Measurements from ENCODE around the gene NACC2. TPM values are rescaled to one million over a fixed set of nuclear protein-coding genes. Genes with fewer than 3 reads are reported as not detected.

NACC2 gene
- total RNA-seq, 1 donor from 2014 or later = 3.6 TPM

DNA sequence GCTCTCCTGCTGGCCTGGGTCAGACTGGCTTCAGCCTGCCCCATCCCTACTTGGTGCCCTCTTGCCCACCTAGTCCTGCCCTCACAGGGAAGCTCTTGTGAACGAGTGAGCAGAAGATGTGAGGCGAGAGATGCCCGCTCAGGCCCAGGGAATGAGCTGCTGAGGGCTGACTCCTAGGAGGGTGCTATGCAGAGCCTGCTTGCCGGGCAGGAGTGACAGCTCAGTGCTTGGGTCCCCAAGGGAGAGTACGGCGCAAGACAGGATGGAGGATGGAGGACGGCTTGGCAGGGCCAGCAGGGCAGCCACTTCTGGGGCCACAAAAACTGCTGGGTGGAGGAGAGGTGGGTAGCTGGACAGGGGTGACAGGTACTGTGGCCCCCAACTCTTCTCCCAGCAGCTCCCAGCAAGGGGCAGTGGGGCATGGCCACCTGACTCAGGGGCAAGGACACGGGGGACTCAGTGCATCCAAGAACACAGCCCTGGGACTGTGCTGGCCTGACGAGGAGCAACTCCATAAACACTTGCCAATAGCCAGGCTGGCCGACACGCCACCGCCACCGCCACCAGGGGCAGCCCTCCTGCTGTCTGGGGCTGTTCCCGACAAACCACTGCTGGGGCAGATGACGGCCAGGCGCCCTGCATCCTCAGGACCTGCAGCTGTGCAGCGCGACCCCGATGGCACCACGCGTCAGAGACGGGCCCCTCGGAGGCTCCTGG is 78.4 kb downstream of the NACC2 start:
- Mint-ChIP-seq H3K36me3 (ENCODE audit: low read depth) (no peaks in the 10 kb centered on the region), H3K27ac (no peak overlapping the region), H3K4me1 (no peaks in the 10 kb centered on the region), H3K27me3 (no peaks in the 10 kb centered on the region), H3K4me3 (no peak overlapping the region), H3K9me3 (no peaks in the 10 kb centered on the region)
- DNase-seq = no peak
- intact Hi-C loops (cut with micrococcal nuclease) = no loop called here

DNA sequence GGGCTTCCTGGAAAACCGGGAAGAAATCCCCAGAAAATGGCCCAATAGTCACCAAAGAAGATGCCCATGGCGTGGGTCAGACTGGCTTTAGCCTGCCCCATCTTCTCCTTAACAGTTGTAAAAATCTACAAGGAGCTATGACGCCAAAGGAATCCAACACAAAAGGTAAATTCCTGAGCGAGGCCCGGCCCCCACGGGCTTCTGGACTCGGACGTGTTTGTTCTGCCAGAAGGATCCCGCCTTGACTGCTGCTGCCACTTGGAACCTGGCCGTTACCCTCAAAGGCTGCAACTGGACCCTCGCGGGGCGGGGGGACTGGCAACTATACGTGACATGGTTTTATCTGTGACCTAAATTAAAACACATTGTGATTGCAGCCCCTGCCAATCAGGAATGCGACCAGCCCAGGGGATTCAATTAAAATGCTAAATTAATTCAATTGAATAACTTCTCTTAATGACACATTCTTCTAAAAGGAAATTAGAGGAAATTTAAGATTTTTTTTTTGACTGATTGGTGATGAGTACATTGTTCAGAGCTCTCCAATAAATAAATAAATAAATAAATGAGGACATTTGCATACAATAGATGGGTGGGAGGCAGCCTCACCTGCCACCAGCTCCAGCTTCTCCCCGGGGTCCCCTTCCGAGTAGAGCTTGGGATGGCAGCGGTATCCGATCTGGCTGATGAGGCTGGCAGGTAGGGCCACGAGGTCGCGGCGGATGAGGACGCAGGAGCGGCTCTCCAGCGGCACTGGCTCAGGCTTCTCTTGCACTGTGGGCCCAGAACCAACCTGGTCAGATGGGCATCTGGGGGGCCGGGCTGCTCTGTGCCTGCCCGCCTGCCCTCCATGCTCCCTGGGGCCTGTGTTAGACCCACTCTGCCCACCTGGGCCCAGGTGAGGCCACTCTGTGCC is 79.2 kb downstream of the NACC2 start:
- H3K36me3 Mint-ChIP-seq (ENCODE audit: low read depth) = no peaks in the 10 kb centered on the region
- H3K27ac Mint-ChIP-seq = no peak overlapping the region
- intact Hi-C loops (cut with micrococcal nuclease) = no loop called here
- DNase-seq = no peak
- H3K4me1 Mint-ChIP-seq = no peaks in the 10 kb centered on the region
- no peaks in the 10 kb centered on the region for H3K27me3 Mint-ChIP-seq
- H3K9me3 Mint-ChIP-seq = no peaks in the 10 kb centered on the region
- H3K4me3 Mint-ChIP-seq = no peak overlapping the region

- intact Hi-C loops (cut with micrococcal nuclease) = no loop called here
- Mint-ChIP-seq H3K27ac (no peak overlapping the region), H3K27me3 (no peaks in the 10 kb centered on the region), H3K4me1 (no peaks in the 10 kb centered on the region), H3K9me3 (no peaks in the 10 kb centered on the region), H3K4me3 (no peak overlapping the region), H3K36me3 (ENCODE audit: low read depth) (no peaks in the 10 kb centered on the region)
- DNase-seq = no peak
Observed at GRCh38 chr9:136014924-136015633, 80.0 kb downstream of the NACC2 start.

GRCh38 chr9:136014147-136014923 is 80.8 kb downstream of the NACC2 start:
- H3K27ac Mint-ChIP-seq = no peak overlapping the region
- H3K4me1 Mint-ChIP-seq = no peaks in the 10 kb centered on the region
- no peak for DNase-seq
- no peaks in the 10 kb centered on the region for H3K27me3 Mint-ChIP-seq
- intact Hi-C loops (cut with micrococcal nuclease) = no loop called here
- no peaks in the 10 kb centered on the region for H3K36me3 Mint-ChIP-seq (ENCODE audit: low read depth)
- no peak overlapping the region for H3K4me3 Mint-ChIP-seq
- no peaks in the 10 kb centered on the region for H3K9me3 Mint-ChIP-seq

- no peak overlapping the region for H3K27ac Mint-ChIP-seq
- H3K4me1 Mint-ChIP-seq = no peaks in the 10 kb centered on the region
- no peak overlapping the region for H3K4me3 Mint-ChIP-seq
- H3K27me3 Mint-ChIP-seq = no peaks in the 10 kb centered on the region
- intact Hi-C loops (cut with micrococcal nuclease) = no loop called here
- no peaks in the 10 kb centered on the region for H3K9me3 Mint-ChIP-seq
- DNase-seq = no peak
- no peaks in the 10 kb centered on the region for H3K36me3 Mint-ChIP-seq (ENCODE audit: low read depth)
Observed at GRCh38 chr9:136013524-136014034, 81.5 kb downstream of the NACC2 start.

DNA sequence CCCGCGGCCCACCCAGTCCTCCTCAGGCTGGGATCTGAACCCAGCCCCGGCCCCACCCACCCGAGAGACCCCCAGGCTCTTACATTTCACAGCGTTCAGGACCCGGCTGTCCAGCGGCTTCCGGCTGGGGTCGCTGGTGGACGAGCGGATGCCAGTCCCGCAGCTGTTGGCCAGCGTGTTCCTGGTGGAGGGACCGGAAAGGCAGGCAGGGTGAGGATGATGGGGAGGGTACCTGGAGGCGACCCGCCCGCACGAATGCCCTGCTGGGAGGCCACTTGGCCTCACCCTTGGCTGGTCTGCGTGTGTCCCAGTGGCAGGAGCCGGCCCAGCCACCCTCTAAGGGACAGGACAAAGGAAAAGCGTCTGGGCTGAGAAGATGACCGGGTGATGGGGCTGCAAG is 82.0 kb downstream of the NACC2 start:
- DNase-seq = no peak
- H3K4me3 Mint-ChIP-seq = no peak overlapping the region
- no peaks in the 10 kb centered on the region for H3K36me3 Mint-ChIP-seq (ENCODE audit: low read depth)
- intact Hi-C loops (cut with micrococcal nuclease) = no loop called here
- no peaks in the 10 kb centered on the region for H3K9me3 Mint-ChIP-seq
- no peak overlapping the region for H3K27ac Mint-ChIP-seq
- no peaks in the 10 kb centered on the region for H3K4me1 Mint-ChIP-seq
- no peaks in the 10 kb centered on the region for H3K27me3 Mint-ChIP-seq

- Mint-ChIP-seq H3K36me3 (ENCODE audit: low read depth) (no peaks in the 10 kb centered on the region), H3K4me3 (no peak overlapping the region), H3K27ac (no peak overlapping the region), H3K27me3 (no peaks in the 10 kb centered on the region), H3K4me1 (no peaks in the 10 kb centered on the region), H3K9me3 (no peaks in the 10 kb centered on the region)
- DNase-seq = no peak
- intact Hi-C loops (cut with micrococcal nuclease) = no loop called here
Observed at GRCh38 chr9:136012651-136013050, 82.4 kb downstream of the NACC2 start.

DNA sequence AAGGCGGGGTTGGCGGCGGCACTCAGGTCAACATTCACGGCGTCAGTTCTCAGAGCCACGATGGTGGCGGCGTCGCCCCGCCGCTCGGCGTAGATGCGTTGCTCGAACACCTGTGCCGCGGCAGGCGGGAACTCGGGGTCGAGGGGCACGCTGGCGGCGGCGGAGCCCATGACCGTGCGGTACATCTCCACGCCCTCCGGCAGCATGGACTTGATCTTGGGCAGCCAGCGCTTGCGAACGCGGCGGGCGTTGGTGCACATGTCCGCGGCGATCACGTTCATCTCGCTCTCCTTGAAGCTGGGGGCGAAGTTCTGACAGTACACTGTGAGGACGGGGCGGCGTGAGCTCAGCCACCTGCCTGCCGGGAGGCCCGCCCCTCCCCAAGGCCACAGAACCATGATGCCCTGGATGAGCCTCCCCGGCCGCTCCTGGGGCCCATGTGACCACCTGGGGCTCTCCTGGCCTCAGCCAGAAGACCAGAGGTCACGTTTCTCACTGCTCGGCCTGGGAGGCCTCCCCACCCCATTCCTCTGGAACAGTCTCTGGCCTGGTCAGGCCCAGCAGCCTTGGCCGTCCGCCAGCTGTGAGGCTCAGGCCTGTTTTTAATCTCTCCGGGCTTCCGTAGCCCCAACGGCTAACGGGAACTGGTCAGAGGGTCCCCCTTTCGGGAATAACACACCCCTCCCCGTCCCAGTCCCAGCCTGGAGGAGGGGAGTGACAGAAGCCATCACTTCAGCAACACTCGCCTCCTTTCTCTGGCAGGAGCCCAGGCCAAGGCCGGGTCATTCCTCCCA is 83.2 kb downstream of the NACC2 start:
- no peaks in the 10 kb centered on the region for H3K27me3 Mint-ChIP-seq
- H3K9me3 Mint-ChIP-seq = no peaks in the 10 kb centered on the region
- H3K36me3 Mint-ChIP-seq (ENCODE audit: low read depth) = no peaks in the 10 kb centered on the region
- H3K27ac Mint-ChIP-seq = no peak overlapping the region
- H3K4me3 Mint-ChIP-seq = no peak overlapping the region
- no peak for DNase-seq
- intact Hi-C loops (cut with micrococcal nuclease) = no loop called here
- H3K4me1 Mint-ChIP-seq = no peaks in the 10 kb centered on the region

DNA sequence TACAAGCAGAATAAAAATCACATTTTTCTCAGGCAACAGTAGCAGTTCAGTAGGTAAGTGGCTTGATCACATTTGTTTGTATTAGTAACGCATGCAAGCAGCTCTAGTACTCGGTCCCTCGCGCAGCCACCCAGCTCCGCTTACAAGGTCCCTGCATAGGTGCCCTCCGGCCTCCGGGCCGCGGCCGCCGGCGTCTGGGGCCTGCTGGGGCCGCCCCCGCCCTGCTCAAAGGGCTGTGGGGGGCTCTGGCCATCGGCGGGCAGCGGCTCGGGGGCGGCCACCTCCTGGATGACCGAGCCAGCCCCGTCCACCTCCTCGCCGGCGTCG is 83.8 kb downstream of the NACC2 start:
- DNase-seq = no peak
- H3K4me1 Mint-ChIP-seq = no peaks in the 10 kb centered on the region
- no peak overlapping the region for H3K4me3 Mint-ChIP-seq
- H3K36me3 Mint-ChIP-seq (ENCODE audit: low read depth) = no peaks in the 10 kb centered on the region
- no peaks in the 10 kb centered on the region for H3K27me3 Mint-ChIP-seq
- no peaks in the 10 kb centered on the region for H3K9me3 Mint-ChIP-seq
- no peak overlapping the region for H3K27ac Mint-ChIP-seq
- intact Hi-C loops (cut with micrococcal nuclease) = no loop called here

- Mint-ChIP-seq H3K27me3 (no peaks in the 10 kb centered on the region), H3K36me3 (ENCODE audit: low read depth) (no peaks in the 10 kb centered on the region)
Observed at GRCh38 chr9:136010615-136011361, 84.3 kb downstream of the NACC2 start.

DNA sequence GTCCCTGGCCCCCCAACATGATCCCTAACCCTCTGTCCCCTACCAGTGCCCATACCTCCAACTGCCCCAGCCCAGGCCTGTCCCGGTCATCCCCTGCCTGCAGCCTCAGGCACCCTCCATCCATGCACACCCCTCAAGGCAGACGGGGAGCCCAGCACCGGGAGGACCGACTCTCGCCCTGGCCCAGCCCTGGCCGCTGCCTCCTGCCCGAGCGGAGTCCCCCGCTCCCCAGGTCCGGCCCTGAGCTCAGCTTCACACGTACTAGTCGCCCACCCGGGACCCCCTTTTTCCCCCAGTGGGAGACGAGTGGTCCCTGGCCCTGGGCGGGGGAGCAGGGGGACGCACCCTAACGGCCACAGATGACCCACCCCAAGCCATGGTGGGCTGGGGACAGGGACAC is 84.9 kb downstream of the NACC2 start:
- no peaks in the 10 kb centered on the region for H3K4me1 Mint-ChIP-seq
- H3K36me3 Mint-ChIP-seq (ENCODE audit: low read depth) = no peaks in the 10 kb centered on the region
- H3K27ac Mint-ChIP-seq = no peak overlapping the region
- H3K4me3 Mint-ChIP-seq = no peak overlapping the region
- no peak for DNase-seq
- intact Hi-C loops (cut with micrococcal nuclease) = no loop called here
- H3K27me3 Mint-ChIP-seq = no peaks in the 10 kb centered on the region
- no peaks in the 10 kb centered on the region for H3K9me3 Mint-ChIP-seq

More at GRCh38 chr9:136010615-136011361, 84.3 kb downstream of the NACC2 start:
- DNase-seq = no peak
- Mint-ChIP-seq H3K4me3 (no peak overlapping the region), H3K9me3 (no peaks in the 10 kb centered on the region), H3K27ac (no peak overlapping the region), H3K4me1 (no peaks in the 10 kb centered on the region)
- intact Hi-C loops (cut with micrococcal nuclease) = no loop called here

- Mint-ChIP-seq H3K9me3 (no peaks in the 10 kb centered on the region), H3K4me3 (no peak overlapping the region), H3K4me1 (no peaks in the 10 kb centered on the region), H3K36me3 (ENCODE audit: low read depth) (no peaks in the 10 kb centered on the region), H3K27ac (no peak overlapping the region), H3K27me3 (no peaks in the 10 kb centered on the region)
- intact Hi-C loops (cut with micrococcal nuclease) = no loop called here
- no peak for DNase-seq
Observed at GRCh38 chr9:136009516-136009915, 85.6 kb downstream of the NACC2 start.
